GM12878 (cell line): ENCODE measurements around the gene FBLN1. TPM values are rescaled to one million over a fixed set of nuclear protein-coding genes. Genes with fewer than 3 reads are reported as not detected.
A peak's percentile ranks its signal among the peaks of the same experiment; 100 is the strongest.

ENCODE experiments used
- ATAC-seq: fragments of 200-7000 bp; cut with Tn5 transposase; 3 replicates; pipeline ENCODE4 v1.9.1; 2020; ENCODE audit warnings: mild to moderate bottlenecking, moderate library complexity
- BruUV-seq: library from RNA; stranded (reverse); fragments of 400-500 nt; replicated peaks from 2 replicates; lab custom pipeline; 2021; lab: Mats Ljungman, UMichigan
- CTCF ChIA-PET: fragments of 300-600 bp; sonication (Branson Sonifier 250); formaldehyde crosslinking; extraction: SDS; loops from one replicate; lab custom pipeline; 2021; ENCODE audit warnings: inconsistent platforms; lab: Yijun Ruan, JAX
- POLR2A ChIA-PET: fragments of 350-600 bp; formaldehyde crosslinking; extraction: SDS; loops from one replicate; lab custom pipeline; 2021; ENCODE audit warnings: inconsistent platforms; lab: Charles Lee
- RAD21 ChIA-PET: fragments of 300-600 bp; sonication (Branson Sonifier 250); formaldehyde crosslinking; loops from one replicate; lab custom pipeline; 2023; ENCODE audit warnings: antibody characterized with exemption; ENCODE audit not compliant: unreplicated experiment; lab: Charles Lee
- SMC1A ChIA-PET: fragments of 300-600 bp; sonication (Branson Sonifier 250); formaldehyde crosslinking; loops from one replicate; lab custom pipeline; 2023; ENCODE audit not compliant: unreplicated experiment, uncharacterized antibody; lab: Charles Lee
- DNase-seq: peaks from one replicate; pipeline ENCODE4 v3.0.0-alpha.2; 2011; ENCODE audit warnings: low read depth, low spot score
- FAIRE-seq: peaks from 3 replicates; lab custom pipeline; 2011; peaks lifted over from hg19 to GRCh38; lab: Jason Lieb, UNC
- H2AFZ ChIP-seq: 2 replicates; pipeline ENCODE4 v1.6.0; 2011; ENCODE audit warnings: low read depth, low read length, control low read depth; ENCODE audit not compliant: control insufficient read depth
- H3K27ac ChIP-seq: 2 replicates; pipeline ENCODE4 v1.5.1; 2011; ENCODE audit warnings: control low read depth; ENCODE audit not compliant: control insufficient read depth, insufficient read depth
- H3K27me3 ChIP-seq, 2 experiments: replicated peaks in 1 of 2; 2 replicates each; pipeline versions ENCODE4 v1.6.0 to v1.6.1; 2011; ENCODE audit warnings: low read length in 1 of 2; ENCODE audit not compliant: control insufficient read depth in 2 of 2, insufficient read depth in 2 of 2
- H3K36me3 ChIP-seq, 2 experiments: 2 replicates each; pipeline ENCODE4 v1.5.1; 2011; ENCODE audit warnings: low read length in 1 of 2; ENCODE audit not compliant: control insufficient read depth in 2 of 2, insufficient read depth in 2 of 2
- H3K4me1 ChIP-seq: 2 replicates; pipeline ENCODE4 v1.6.1; 2011; ENCODE audit warnings: mild to moderate bottlenecking, low read length, moderate library complexity, mixed read lengths; ENCODE audit not compliant: control insufficient read depth, insufficient read depth
- H3K4me2 ChIP-seq: 2 replicates; pipeline ENCODE4 v1.6.0; 2011; ENCODE audit warnings: control low read depth; ENCODE audit not compliant: control insufficient read depth, insufficient read depth
- H3K4me3 ChIP-seq: fragments of 200-600 bp; sonication (generic); 2 replicates; pipeline ENCODE4 v1.5.1; 2016
- H3K79me2 ChIP-seq: 2 replicates; pipeline ENCODE4 v1.6.0; 2011; ENCODE audit warnings: low read length; ENCODE audit not compliant: control insufficient read depth, insufficient read depth
- H3K9ac ChIP-seq: 2 replicates; pipeline ENCODE4 v1.8.0; 2011; ENCODE audit warnings: low read length, control low read depth, mixed read lengths; ENCODE audit not compliant: control insufficient read depth, insufficient read depth
- H3K9me3 ChIP-seq: replicated peaks from 3 replicates; pipeline ENCODE4 v1.5.1; 2011; ENCODE audit warnings: mild to moderate bottlenecking, low read length; ENCODE audit not compliant: control insufficient read depth, insufficient read depth
- H4K20me1 ChIP-seq: 2 replicates; pipeline ENCODE4 v1.6.0; 2011; ENCODE audit not compliant: control insufficient read depth, insufficient read depth
- BHLHE40 ChIP-seq, 2 experiments: fragments of 450-650 bp in 1 of 2; IDR thresholded peaks; 2 replicates each; pipeline ENCODE4 v1.6.1; 2011 to 2017; ENCODE audit warnings: low read depth in 2 of 2, borderline replicate concordance in 1 of 2, improper control_type of control experiment in 1 of 2, low read length in 1 of 2, mild to moderate bottlenecking in 1 of 2
- IKZF1 ChIP-seq: fragments of 450-650 bp; conservative IDR thresholded peaks from 2 replicates; pipeline ENCODE4 v1.6.1; 2017; ENCODE audit warnings: antibody characterized with exemption, mild to moderate bottlenecking
- MEF2A ChIP-seq: IDR thresholded peaks from 2 replicates; pipeline ENCODE4 v1.6.1; 2011; ENCODE audit warnings: low read depth, mild to moderate bottlenecking, low read length, moderate library complexity; ENCODE audit not compliant: insufficient read depth
- PML ChIP-seq: IDR thresholded peaks from 2 replicates; pipeline ENCODE4 v1.6.1; 2012; ENCODE audit warnings: low read length, inconsistent platforms
- SMARCA5 ChIP-seq: fragments of 450-650 bp; IDR thresholded peaks from 2 replicates; pipeline ENCODE4 v1.6.1; 2017; ENCODE audit warnings: mild to moderate bottlenecking
- SREBF1 ChIP-seq: IDR thresholded peaks from 2 replicates; pipeline ENCODE4 v1.6.1; 2012; ENCODE audit warnings: mild to moderate bottlenecking, low read length
- TCF3 ChIP-seq: IDR thresholded peaks from 2 replicates; pipeline ENCODE4 v1.6.1; 2012; ENCODE audit warnings: low read depth, mild to moderate bottlenecking, low read length, borderline replicate concordance; ENCODE audit not compliant: insufficient read depth
- WGBS: methylation state at CpG from one replicate; pipeline ENCODE4 v1.1.6; 2016; ENCODE audit warnings: low lambda C conversion rate; ENCODE audit not compliant: insufficient replicate concordance, insufficient coverage; ENCODE audit errors: missing lambda C conversion rate; 5-methylcytosine and 5-hydroxymethylcytosine counted together
- in situ Hi-C: fragments of 300-500 bp; cut with MboI; formaldehyde crosslinking; loops from 9 replicates; pipeline ENCODE4 v1.14.3; 2018; ENCODE audit warnings: mixed read lengths
- intact Hi-C: fragments of 100-400 bp; cut with micrococcal nuclease; formaldehyde crosslinking; loops from one replicate; pipeline ENCODE4 v1.14.2; 2022; ENCODE audit not compliant: unreplicated experiment
- polyA plus RNA-seq, 11 experiments: library from polyadenylated mRNA; depleted of rRNA in 4 of 11; unstranded in 6 of 11; stranded (reverse) in 5 of 11; fragments of >200 nt; fragmentation: Nextera tagmentation in 4 of 11; fragmentation: Illumina TruSeq in 1 of 11; extraction: Ambion mirVana in 4 of 11; extraction: Trizol in 1 of 11; gene quantifications; 1 replicate in 1 of 11; 2 replicates in 10 of 11; pipeline versions ENCODE4 v1.2.1 to v1.2.3, GENCODE V29; 2011 to 2016; ENCODE audit warnings: inconsistent platforms in 2 of 11, missing spikeins in 2 of 11, low read depth in 1 of 11
- total RNA-seq, 4 experiments: library from RNA; depleted of rRNA in 3 of 4; stranded (reverse); fragments of >200 nt in 3 of 4; fragmentation: Illumina TruSeq in 1 of 4; extraction: Trizol in 1 of 4; gene quantifications; 2 replicates each; pipeline versions ENCODE4 v1.2.1 to v1.2.3, GENCODE V29; 2013 to 2021
- TF ChIP-seq, protein P1 (sequence below): IDR thresholded peaks from 2 replicates; pipeline ENCODE4 v1.6.1; 2011; ENCODE audit warnings: low read depth, mild to moderate bottlenecking, low read length, moderate library complexity, borderline replicate concordance; ENCODE audit errors: extremely low read depth
- TF ChIP-seq, protein P2 (sequence below), 3 experiments: IDR thresholded peaks in 2 of 3; conservative IDR thresholded peaks in 1 of 3; 2 replicates each; pipeline ENCODE4 v1.5.1; 2011; ENCODE audit warnings: low read depth in 3 of 3, low read length in 3 of 3, mild to moderate bottlenecking in 3 of 3, control low read depth in 2 of 3, moderate library complexity in 2 of 3, inconsistent platforms in 1 of 3, mixed read lengths in 1 of 3; ENCODE audit not compliant: control insufficient read depth in 2 of 3, insufficient read depth in 1 of 3; ENCODE audit errors: extremely low read depth in 1 of 3
- TF ChIP-seq, protein P3 (sequence below): fragments of 450-650 bp; IDR thresholded peaks from 2 replicates; pipeline ENCODE4 v1.6.1; 2017; ENCODE audit warnings: mild to moderate bottlenecking, moderate library complexity
- TF ChIP-seq, protein P4 (sequence below): IDR thresholded peaks from 2 replicates; pipeline ENCODE4 v1.6.1; 2011; ENCODE audit warnings: borderline replicate concordance, low read depth, mild to moderate bottlenecking, moderate library complexity, mixed read lengths, low read length; ENCODE audit not compliant: insufficient read depth; ENCODE audit errors: extremely low read length

Gene FBLN1
- total and polyA plus RNA-seq, 10 of the 15 experiments (the other 5 are each of a cell fraction or from before 2014, with no cell fraction given), result 0.20 to 0.51 TPM; not detected in 8

DNA sequence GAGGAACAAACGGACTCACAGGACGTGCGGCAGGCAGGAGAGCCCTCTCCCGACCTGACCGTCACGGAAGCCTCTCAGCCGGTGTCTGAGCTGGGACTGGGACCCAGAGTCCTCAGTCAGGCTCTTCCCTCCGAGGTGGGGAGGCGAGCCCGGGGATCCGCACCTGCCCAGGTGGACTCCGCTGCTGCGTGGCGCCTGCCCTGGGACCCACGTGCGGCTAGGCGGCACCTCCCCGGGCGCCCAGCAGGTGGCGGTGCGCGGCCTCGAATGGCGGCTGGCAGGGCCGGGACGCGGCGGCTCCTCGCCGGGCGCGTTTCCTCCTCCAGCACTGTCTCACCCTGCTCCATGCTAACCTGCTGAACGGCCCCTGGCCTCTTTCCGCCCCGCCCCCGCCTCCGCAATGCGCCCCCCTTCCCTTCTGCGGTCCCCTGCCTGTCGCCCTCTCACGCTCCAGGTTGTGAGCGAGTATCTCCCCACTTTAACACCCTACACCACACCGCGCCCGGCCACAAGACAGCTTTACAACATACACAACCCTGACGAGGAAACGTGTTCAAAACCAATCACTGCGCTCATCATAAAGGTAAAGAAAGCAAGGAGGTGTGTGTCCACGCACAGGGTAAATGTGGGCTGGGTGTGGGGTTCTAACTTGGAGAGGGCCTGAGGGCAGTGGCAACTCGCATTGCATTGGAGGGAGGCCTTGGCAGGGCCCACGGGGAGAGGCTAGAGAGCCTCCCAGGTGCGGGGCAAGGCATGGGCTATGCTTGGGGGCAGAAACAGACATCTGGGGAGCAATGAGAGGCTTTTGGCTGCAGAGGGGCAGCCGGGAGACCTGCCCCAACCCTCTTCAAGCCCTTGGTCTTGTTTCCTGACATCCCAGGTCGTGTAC is 143.1 kb downstream of the FBLN1 start:
- SMC1A ChIA-PET, result interaction anchor here (0.8 to 2.7 kb wide), 2 partner anchors 199 to 217 kb away, joined by 4 to 12 read pairs; no protein-coding TSS in a partner anchor
- FAIRE-seq, result no peak
- no peaks in the 10 kb centered on the region; a peak in 1 of 4 replicates for H3K27me3 ChIP-seq
- TF ChIP-seq MEF2A, result 0 out of 2 replicates have a peak, but pooled peaks have one; percentile 43
- 0 out of 2 replicates have a peak, but pooled peaks have one; percentile 23 for TF ChIP-seq IKZF1
- TF ChIP-seq SMARCA5, result peak; percentile 61; the same call in 1 of the 2 replicates
- TF ChIP-seq, protein P1, sequence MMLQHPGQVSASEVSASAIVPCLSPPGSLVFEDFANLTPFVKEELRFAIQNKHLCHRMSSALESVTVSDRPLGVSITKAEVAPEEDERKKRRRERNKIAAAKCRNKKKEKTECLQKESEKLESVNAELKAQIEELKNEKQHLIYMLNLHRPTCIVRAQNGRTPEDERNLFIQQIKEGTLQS, result 0 out of 2 replicates have a peak, but pooled peaks have one; percentile 39
- TF ChIP-seq, protein P2, sequence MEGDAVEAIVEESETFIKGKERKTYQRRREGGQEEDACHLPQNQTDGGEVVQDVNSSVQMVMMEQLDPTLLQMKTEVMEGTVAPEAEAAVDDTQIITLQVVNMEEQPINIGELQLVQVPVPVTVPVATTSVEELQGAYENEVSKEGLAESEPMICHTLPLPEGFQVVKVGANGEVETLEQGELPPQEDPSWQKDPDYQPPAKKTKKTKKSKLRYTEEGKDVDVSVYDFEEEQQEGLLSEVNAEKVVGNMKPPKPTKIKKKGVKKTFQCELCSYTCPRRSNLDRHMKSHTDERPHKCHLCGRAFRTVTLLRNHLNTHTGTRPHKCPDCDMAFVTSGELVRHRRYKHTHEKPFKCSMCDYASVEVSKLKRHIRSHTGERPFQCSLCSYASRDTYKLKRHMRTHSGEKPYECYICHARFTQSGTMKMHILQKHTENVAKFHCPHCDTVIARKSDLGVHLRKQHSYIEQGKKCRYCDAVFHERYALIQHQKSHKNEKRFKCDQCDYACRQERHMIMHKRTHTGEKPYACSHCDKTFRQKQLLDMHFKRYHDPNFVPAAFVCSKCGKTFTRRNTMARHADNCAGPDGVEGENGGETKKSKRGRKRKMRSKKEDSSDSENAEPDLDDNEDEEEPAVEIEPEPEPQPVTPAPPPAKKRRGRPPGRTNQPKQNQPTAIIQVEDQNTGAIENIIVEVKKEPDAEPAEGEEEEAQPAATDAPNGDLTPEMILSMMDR (IDR thresholded peaks at IDR 0.05 in 2 of 3, conservative IDR thresholded peaks at IDR 0.05 in 1 of 3; ENCODE audit: control insufficient read depth in 2 of 3, extremely low read depth in 1 of 3, insufficient read depth in 1 of 3, low read depth in 3 of 3, low read length in 3 of 3), result peak; percentile 78 to 94 (median 82)
- no peak for TF ChIP-seq SREBF1
- TF ChIP-seq, protein P3, sequence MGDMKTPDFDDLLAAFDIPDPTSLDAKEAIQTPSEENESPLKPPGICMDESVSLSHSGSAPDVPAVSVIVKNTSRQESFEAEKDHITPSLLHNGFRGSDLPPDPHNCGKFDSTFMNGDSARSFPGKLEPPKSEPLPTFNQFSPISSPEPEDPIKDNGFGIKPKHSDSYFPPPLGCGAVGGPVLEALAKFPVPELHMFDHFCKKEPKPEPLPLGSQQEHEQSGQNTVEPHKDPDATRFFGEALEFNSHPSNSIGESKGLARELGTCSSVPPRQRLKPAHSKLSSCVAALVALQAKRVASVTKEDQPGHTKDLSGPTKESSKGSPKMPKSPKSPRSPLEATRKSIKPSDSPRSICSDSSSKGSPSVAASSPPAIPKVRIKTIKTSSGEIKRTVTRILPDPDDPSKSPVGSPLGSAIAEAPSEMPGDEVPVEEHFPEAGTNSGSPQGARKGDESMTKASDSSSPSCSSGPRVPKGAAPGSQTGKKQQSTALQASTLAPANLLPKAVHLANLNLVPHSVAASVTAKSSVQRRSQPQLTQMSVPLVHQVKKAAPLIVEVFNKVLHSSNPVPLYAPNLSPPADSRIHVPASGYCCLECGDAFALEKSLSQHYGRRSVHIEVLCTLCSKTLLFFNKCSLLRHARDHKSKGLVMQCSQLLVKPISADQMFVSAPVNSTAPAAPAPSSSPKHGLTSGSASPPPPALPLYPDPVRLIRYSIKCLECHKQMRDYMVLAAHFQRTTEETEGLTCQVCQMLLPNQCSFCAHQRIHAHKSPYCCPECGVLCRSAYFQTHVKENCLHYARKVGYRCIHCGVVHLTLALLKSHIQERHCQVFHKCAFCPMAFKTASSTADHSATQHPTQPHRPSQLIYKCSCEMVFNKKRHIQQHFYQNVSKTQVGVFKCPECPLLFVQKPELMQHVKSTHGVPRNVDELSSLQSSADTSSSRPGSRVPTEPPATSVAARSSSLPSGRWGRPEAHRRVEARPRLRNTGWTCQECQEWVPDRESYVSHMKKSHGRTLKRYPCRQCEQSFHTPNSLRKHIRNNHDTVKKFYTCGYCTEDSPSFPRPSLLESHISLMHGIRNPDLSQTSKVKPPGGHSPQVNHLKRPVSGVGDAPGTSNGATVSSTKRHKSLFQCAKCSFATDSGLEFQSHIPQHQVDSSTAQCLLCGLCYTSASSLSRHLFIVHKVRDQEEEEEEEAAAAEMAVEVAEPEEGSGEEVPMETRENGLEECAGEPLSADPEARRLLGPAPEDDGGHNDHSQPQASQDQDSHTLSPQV, result 0 out of 2 replicates have a peak, but pooled peaks have one; percentile 28
- TF ChIP-seq BHLHE40 (IDR thresholded peaks at IDR 0.05; ENCODE audit: borderline replicate concordance in 1 of 2, low read depth in 2 of 2, low read length in 1 of 2), result peak; percentile 78 to 90; a peak in 3 of 4 replicates
- TF ChIP-seq, protein P4, sequence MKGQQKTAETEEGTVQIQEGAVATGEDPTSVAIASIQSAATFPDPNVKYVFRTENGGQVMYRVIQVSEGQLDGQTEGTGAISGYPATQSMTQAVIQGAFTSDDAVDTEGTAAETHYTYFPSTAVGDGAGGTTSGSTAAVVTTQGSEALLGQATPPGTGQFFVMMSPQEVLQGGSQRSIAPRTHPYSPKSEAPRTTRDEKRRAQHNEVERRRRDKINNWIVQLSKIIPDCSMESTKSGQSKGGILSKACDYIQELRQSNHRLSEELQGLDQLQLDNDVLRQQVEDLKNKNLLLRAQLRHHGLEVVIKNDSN, result peak; percentile 68
- TF ChIP-seq TCF3, result peak; percentile 50; the same call in 1 of the 2 replicates
- no peak for TF ChIP-seq PML

More for the DNA sequence above, 143.1 kb downstream of the FBLN1 start:
- Histone ChIP-seq H4K20me1 (no peaks in the 10 kb centered on the region), H3K4me3 (no peak overlapping the region), H2AFZ (peak overlapping the region; percentile 61), H3K4me2 (peak overlapping the region; percentile 62), H3K9me3 (no peaks in the 10 kb centered on the region), H3K36me3 (no peaks in the 10 kb centered on the region), H3K9ac (no peak overlapping the region), H3K79me2 (no peaks in the 10 kb centered on the region), H3K4me1 (no peaks in the 10 kb centered on the region; the same call in 1 of the 2 replicates), H3K27ac (no peak overlapping the region)
- intact Hi-C loops (loop anchor here (5.0 to 10.0 kb wide), 2 partner anchors 187 to 219 kb away; no protein-coding TSS in a partner anchor), in situ Hi-C loops (no loop called here)
- no TSS peak for BruUV-seq
- RAD21 ChIA-PET, result interaction anchor here (1.3 to 1.8 kb wide), 3 partner anchors 19 to 50 kb away, joined by 3 to 4 read pairs (median 3); no protein-coding TSS in a partner anchor
- DNase-seq (no peak), ATAC-seq (peak; percentile 100)
- CTCF ChIA-PET, result interaction anchor here (1.0 to 2.8 kb wide), 7 partner anchors 35 to 343 kb away, joined by 3 to 14 read pairs (median 3); no protein-coding TSS in a partner anchor
- POLR2A ChIA-PET, result no interaction called here
- 33% methylated on average over 27 of the region's 54 CpGs for WGBS
